ENCODE data around the gene SPRY1. TPM values are rescaled to one million over a fixed set of nuclear protein-coding genes. Genes with fewer than 3 reads are reported as not detected.

The SPRY1 gene
- total RNA-seq, 1 experiment from 2014 or later = 76.3 TPM

DNA sequence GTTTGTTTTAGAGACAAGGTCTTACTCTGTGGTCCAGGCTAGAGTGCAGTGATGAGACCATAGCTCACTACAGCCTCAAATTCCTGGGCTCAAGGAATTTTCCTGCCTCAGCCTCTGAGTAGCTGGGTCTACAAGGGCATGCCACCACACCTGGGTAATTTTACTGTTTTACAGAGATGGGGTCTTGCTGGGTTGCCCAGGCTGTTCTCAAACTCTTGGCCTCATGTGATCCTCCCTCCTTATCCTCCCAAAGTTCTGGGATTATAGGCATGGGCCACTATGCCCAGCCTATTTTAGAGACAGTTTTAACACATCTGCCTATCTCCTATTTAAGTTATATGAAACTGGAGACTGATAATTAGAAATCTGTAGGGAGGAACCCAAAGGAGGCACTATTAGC is 53.8 kb downstream of the SPRY1 start:
- Mint-ChIP-seq H3K36me3 (ENCODE audit: insufficient read depth in 1 of 3, low read depth in 3 of 3) (no peaks in the 10 kb centered on the region; a peak in 1 of 7 replicates), H3K27ac (no peak overlapping the region), H3K4me1 (peaks cover 13 to 15% of the 10 kb centered on the region in 2 experiments), H3K4me3 (no peak overlapping the region), H3K9me3 (no peaks in the 10 kb centered on the region), H3K27me3 (ENCODE audit: low read depth) (no peaks in the 10 kb centered on the region)
- Histone ChIP-seq H2AK5ac (ENCODE audit: insufficient read length, low read length) (no peak overlapping the region), H2BK12ac (ENCODE audit: insufficient read length, low read depth, low read length) (no peak overlapping the region), H3K4me1 (ENCODE audit: insufficient read depth, low read length) (peaks cover 2% of the 10 kb centered on the region; the same call in 1 of the 2 replicates), H2BK120ac (ENCODE audit: low read depth, low read length, poor library complexity, severe bottlenecking) (no peak overlapping the region), H3K56ac (ENCODE audit: insufficient read length, low read depth, low read length) (no peak overlapping the region), H3K9me3 (ENCODE audit: control insufficient read depth, low read depth, low read length) (no peaks in the 10 kb centered on the region), H4K91ac (ENCODE audit: insufficient read length, low read depth, low read length) (no peak overlapping the region), H2BK15ac (ENCODE audit: low read depth, low read length) (no peak overlapping the region), H3K27me3 (ENCODE audit: insufficient read depth, low read length) (no peaks in the 10 kb centered on the region), H4K20me1 (ENCODE audit: control insufficient read depth, insufficient read depth, insufficient read length) (no peaks in the 10 kb centered on the region), H3K4ac (ENCODE audit: low read depth, low read length) (no peak overlapping the region), H3K23me2 (ENCODE audit: insufficient read length, low read depth, low read length, poor library complexity, severe bottlenecking) (no peaks in the 10 kb centered on the region), H3K79me2 (ENCODE audit: insufficient read depth, low read length) (no peaks in the 10 kb centered on the region), H2BK5ac (ENCODE audit: insufficient read length, low read length) (no peak overlapping the region), H3K23ac (ENCODE audit: insufficient read length, low read depth, low read length) (no peak overlapping the region), H2AFZ (ENCODE audit: low read length) (no peak overlapping the region), H3K79me1 (ENCODE audit: insufficient read depth, low read depth, low read length, poor library complexity, severe bottlenecking) (no peaks in the 10 kb centered on the region), H3T11ph (ENCODE audit: low read length) (no peak overlapping the region), H3K9ac (ENCODE audit: extremely low read depth, insufficient read length, low read length) (no peak overlapping the region), H3K14ac (ENCODE audit: insufficient read depth, low read length) (no peak overlapping the region), H2BK20ac (ENCODE audit: low read depth, low read length, poor library complexity, severe bottlenecking) (no peak overlapping the region), H3K18ac (ENCODE audit: insufficient read length, low read depth, low read length) (no peak overlapping the region), H3K27ac (ENCODE audit: insufficient read length, low read depth, low read length) (no peak overlapping the region), H4K8ac (replicated peaks; ENCODE audit: insufficient read length, low read depth, low read length) (no peak overlapping the region), H3K4me2 (ENCODE audit: insufficient read depth, insufficient read length, low read length) (no peak overlapping the region), H4K5ac (ENCODE audit: insufficient read length, low read depth, low read length) (no peak overlapping the region)
- TF ChIP-seq, protein P1, sequence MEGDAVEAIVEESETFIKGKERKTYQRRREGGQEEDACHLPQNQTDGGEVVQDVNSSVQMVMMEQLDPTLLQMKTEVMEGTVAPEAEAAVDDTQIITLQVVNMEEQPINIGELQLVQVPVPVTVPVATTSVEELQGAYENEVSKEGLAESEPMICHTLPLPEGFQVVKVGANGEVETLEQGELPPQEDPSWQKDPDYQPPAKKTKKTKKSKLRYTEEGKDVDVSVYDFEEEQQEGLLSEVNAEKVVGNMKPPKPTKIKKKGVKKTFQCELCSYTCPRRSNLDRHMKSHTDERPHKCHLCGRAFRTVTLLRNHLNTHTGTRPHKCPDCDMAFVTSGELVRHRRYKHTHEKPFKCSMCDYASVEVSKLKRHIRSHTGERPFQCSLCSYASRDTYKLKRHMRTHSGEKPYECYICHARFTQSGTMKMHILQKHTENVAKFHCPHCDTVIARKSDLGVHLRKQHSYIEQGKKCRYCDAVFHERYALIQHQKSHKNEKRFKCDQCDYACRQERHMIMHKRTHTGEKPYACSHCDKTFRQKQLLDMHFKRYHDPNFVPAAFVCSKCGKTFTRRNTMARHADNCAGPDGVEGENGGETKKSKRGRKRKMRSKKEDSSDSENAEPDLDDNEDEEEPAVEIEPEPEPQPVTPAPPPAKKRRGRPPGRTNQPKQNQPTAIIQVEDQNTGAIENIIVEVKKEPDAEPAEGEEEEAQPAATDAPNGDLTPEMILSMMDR (conservative IDR thresholded peaks at IDR 0.05) = no peak
- DNase-seq = no peak

All from H9 (cell line).